Lower leg skin (tissue), 4 donors: ENCODE results near the gene GATB. TPM values are rescaled to one million over a fixed set of nuclear protein-coding genes. Genes with fewer than 3 reads are reported as not detected.

Source experiments
- DNase-seq, 2 donors: peaks; one replicate each; pipeline ENCODE4 v3.0.0-alpha.2; 2019; ENCODE audit warnings: low spot score in 2 of 2
- H3K4me3 ChIP-seq: fragments of 200-600 bp; sonication (generic); 2 replicates; pipeline ENCODE4 v1.5.1; 2017; ENCODE audit warnings: mild to moderate bottlenecking, low read depth; ENCODE audit not compliant: poor library complexity, severe bottlenecking
- CTCF ChIP-seq, 3 donors: fragments of 450-650 bp; IDR thresholded peaks; one replicate each; pipeline ENCODE4 v1.5.1; 2016; ENCODE audit warnings: antibody characterized with exemption in 3 of 3, mild to moderate bottlenecking in 3 of 3, moderate library complexity in 2 of 3
- POLR2A ChIP-seq, 2 donors: fragments of 450-650 bp; IDR thresholded peaks; one replicate each; pipeline ENCODE4 v1.6.1; 2016 to 2017; ENCODE audit warnings: antibody characterized with exemption in 2 of 2, mild to moderate bottlenecking in 1 of 2, moderate library complexity in 1 of 2
- WGBS, 2 donors: methylation state at CpG; one replicate each; pipeline ENCODE4 v1.1.5; 2018; 5-methylcytosine and 5-hydroxymethylcytosine counted together
- intact Hi-C: fragments of 100-400 bp; cut with DNase I; formaldehyde crosslinking; loops from one replicate; pipeline ENCODE4 v1.15.0; 2023; ENCODE audit warnings: low total_unique reads
- total RNA-seq, 4 donors: library from RNA; depleted of rRNA; stranded (reverse); fragments of >200 nt; gene quantifications; one replicate each; pipeline ENCODE4 v1.1.0, GENCODE V29; 2016

GATB gene
- total RNA-seq, 4 donors from 2014 or later: 26.9 to 48.4 (median 35.9) TPM

- no peak for TF ChIP-seq POLR2A (IDR thresholded peaks at IDR 0.05)
- no peak for TF ChIP-seq CTCF (IDR thresholded peaks at IDR 0.05)
- WGBS, 2 donors: 49 to 55% methylated on average over 12 of the region's 12 CpGs
- no peak for DNase-seq
- no peak overlapping the region for H3K4me3 ChIP-seq
- intact Hi-C loops: no loop called here
Observed at GRCh38 chr4:151659601-151660364, 101.0 kb downstream of the GATB start.

- TF ChIP-seq POLR2A (IDR thresholded peaks at IDR 0.05): no peak
- TF ChIP-seq CTCF (IDR thresholded peaks at IDR 0.05): no peak
- intact Hi-C loops: no loop called here
- DNase-seq: no peak
- no peak overlapping the region for H3K4me3 ChIP-seq
Observed at GRCh38 chr4:151658959-151659600, 101.7 kb downstream of the GATB start.

- H3K4me3 ChIP-seq: no peak overlapping the region
- no peak for TF ChIP-seq CTCF (IDR thresholded peaks at IDR 0.05)
- no peak for TF ChIP-seq POLR2A (IDR thresholded peaks at IDR 0.05)
- WGBS, 2 donors: 97 to 99% methylated on average over 5 of the region's 5 CpGs
- DNase-seq: no peak
- intact Hi-C loops: no loop called here
Observed at GRCh38 chr4:151657896-151658295, 102.9 kb downstream of the GATB start.

GRCh38 chr4:151656058-151656457 is 104.7 kb downstream of the GATB start:
- WGBS, 2 donors: 89 to 92% methylated on average over 8 of the region's 8 CpGs
- no peak for TF ChIP-seq CTCF (IDR thresholded peaks at IDR 0.05)
- TF ChIP-seq POLR2A (IDR thresholded peaks at IDR 0.05): no peak
- no peak for DNase-seq
- intact Hi-C loops: no loop called here
- H3K4me3 ChIP-seq: no peak overlapping the region

GRCh38 chr4:151653548-151653918 is 107.3 kb downstream of the GATB start:
- intact Hi-C loops: no loop called here
- DNase-seq: no peak
- no peak overlapping the region for H3K4me3 ChIP-seq
- 62 to 66% methylated on average over 7 of the region's 7 CpGs for WGBS, 2 donors
- TF ChIP-seq CTCF (IDR thresholded peaks at IDR 0.05) (no peak), POLR2A (IDR thresholded peaks at IDR 0.05) (no peak)
